NCI-H2029 treated with DMSO at 0.1 percent for 48 hours (cell line): Measurements from ENCODE around the gene TRIOBP.
A peak's percentile ranks its signal among the peaks of the same experiment; 100 is the strongest.

ENCODE experiments used
- DNase-seq: peaks from one replicate; lab custom pipeline; 2025; lab: John Stamatoyannopoulos, UW

The TRIOBP gene

DNA sequence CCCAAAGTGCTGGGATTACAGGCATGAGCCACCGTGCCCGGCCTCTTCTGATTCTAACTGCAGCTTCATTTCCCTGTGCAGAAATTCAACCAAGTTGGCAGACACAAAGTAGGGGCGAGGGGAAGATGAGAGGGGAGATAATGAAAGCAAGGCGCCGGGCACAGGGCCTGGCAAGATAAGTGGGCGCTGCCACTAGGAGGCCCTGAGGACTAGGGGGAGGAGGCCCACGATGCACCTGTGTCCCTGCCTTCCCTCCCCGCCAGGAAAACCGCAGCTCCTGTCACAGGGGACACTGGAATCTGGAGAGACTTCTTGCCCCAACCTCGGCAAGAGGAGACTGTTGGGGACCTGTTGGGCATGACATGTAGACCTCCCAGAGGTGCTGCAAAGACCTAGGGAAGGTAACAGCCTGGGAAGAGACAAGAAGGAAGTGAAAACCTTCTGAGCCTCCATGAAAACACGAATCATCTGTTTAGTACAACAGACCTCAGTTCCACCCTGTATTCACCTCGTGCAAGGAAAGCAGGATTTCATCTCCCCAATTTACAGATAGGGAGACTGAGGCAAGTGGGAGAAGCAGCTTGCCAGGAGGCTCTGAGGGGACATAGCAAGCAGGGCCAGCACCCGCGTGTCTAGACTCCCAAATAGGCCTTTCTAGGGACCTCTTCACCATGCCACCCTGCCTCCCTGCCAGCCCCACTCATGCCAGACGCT, 24.5 kb upstream of the TRIOBP start:
- DNase-seq = no peak

DNA sequence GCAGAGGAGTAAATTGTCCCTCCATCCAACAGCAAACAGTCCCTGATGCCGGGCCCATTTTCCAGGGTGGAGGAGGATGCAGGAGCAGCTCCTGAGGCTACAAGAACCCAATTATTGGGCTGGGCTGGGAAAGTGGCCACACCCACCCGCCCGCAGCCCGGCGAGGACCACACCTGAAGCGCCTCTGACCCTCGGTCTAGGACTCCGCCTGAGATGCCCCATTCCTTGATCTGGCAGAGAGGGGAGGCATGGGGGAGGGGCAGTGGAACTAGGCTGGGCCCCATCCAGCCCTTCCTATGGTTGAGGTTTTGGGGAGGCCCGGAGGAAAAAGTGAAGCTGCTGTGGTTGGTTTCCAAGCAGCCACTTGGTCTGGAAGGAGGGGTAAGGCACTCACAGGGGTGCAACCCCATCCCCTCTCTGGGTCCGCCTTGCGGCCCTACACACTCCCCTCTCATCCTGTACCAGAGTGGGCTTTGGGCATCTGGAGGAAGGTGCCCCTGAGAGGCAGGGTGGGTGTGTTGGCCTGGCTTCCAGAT, 23.9 kb upstream of the TRIOBP start:
- no peak for DNase-seq

GRCh38 chr22:37674248-37674647, 22.6 kb upstream of the TRIOBP start:
- DNase-seq = no peak

- peak; percentile 40 for DNase-seq
These were observed 21.6 kb upstream of the TRIOBP start, which contains the start of gene LGALS1 for GRCh38 chr22:37674951-37675929. LGALS1 (plus strand) TSS chr22:37675636; CDS start chr22:37675703, 67 bp downstream.

- DNase-seq = no peak
These were observed 20.7 kb upstream of the TRIOBP start for GRCh38 chr22:37675930-37676735.

- peak; percentile 21 for DNase-seq
These were observed 19.9 kb upstream of the TRIOBP start for GRCh38 chr22:37676736-37677492.

GRCh38 chr22:37677493-37677974, 19.3 kb upstream of the TRIOBP start:
- DNase-seq = no peak

DNA sequence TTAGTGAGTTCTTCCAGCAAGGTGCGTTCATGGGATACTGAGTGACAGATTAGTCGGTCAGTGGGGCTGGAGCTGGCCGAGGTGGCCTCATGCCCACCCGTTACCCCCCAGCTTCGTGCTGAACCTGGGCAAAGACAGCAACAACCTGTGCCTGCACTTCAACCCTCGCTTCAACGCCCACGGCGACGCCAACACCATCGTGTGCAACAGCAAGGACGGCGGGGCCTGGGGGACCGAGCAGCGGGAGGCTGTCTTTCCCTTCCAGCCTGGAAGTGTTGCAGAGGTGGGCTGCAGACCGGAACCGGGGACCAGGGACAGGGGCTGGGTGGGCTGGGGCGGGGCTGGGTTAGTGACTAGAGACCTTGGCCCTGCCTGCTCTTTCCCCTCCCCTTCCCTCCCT, 18.5 kb upstream of the TRIOBP start:
- DNase-seq = no peak

DNA sequence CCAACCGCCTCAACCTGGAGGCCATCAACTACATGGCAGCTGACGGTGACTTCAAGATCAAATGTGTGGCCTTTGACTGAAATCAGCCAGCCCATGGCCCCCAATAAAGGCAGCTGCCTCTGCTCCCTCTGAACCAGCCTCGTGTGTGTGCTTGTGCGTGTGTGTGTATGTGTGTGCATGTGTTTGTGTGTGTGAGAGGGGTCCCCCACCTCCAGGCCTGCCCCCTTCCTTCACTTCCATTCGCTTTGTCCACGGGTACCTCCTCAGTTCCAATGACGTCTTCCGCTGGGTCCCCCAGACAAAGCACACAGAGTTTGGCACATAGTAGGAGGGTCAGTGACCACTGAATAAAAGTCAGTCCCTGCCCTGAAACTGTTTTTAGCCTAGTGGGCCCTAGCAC, 17.2 kb upstream of the TRIOBP start:
- DNase-seq = no peak

- DNase-seq = no peak
These were observed 16.5 kb upstream of the TRIOBP start for GRCh38 chr22:37680191-37680851.

GRCh38 chr22:37681001-37681424, 15.8 kb upstream of the TRIOBP start:
- DNase-seq = no peak

DNA sequence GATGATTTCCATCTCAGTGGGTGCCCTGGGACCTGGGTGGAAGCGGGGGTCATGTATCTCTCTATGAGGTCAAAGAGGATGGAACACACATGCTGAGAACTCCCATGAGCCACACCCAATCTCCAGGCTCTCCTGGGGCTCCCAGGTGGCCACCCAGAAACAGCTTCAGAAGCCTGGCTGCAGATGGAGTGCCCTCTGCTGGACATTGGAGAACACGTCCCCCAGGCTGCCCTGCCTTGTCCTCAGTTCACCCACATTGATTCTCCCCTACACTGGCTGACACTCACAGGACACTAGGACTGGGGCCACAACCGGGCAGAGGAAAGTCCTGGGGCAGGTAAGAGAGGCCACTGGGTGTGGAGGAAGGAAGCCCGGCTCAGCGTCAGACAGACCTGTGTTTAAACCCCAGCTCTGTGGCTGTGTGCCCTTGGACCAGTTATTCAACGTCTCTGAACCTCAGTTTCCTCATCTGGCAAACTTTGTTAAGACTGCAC, 15.2 kb upstream of the TRIOBP start:
- DNase-seq = peak; percentile 35

- DNase-seq = no peak
These were observed 11.8 kb upstream of the TRIOBP start for GRCh38 chr22:37684803-37685615.

DNA sequence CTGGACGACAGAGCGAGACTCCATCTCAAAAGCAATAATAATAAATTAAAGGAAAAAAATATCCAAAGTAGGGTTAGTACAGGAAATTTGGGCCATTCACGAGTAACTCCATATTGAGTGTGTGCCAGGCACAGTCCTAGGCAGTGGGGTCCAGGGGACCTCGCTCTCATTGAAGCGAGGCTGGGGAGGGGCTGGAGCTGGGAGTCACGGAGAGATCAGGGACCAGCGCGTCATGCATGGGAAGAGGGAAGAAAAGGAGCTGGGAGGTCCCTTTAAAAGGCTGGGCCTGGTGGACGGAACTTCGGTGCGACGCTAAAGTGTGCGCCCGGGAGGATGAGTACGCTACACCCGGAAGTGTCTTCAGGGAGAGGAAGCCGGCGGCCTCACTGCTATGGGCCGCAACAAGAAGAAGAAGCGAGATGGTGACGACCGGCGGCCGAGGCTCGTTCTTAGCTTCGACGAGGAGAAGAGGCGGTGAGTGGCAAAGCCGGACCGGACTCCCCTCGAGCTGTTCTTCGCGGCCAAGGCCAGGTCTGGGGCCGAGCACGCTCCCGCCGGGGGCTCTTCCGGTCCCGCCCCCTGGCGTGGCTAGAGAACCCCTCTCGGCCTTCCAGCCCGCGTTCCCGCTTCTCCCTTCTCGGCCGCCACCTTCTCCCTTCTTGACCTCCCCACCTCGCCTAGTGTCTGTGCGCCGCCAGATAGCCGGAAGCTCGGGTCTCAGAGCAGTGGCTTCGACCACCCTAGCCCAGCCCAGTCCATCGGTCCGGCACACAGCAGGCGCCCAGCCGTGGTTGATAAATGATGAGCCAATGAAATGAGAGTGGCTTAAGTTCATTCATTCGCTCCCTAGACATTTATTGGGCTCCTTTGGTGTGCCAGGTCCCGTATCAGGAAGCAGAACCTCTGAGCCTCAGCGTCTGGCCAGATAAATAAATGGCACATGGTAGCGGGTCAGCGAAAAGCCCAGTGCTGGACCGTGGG, 10.6 kb upstream of the TRIOBP start, which contains the start of gene NOL12:
TSS of gene NOL12 (plus strand) at position 342 of the 981 bp plus-strand sequence. CDS start at position 392, 50 bp downstream.
- DNase-seq = peak; percentile 44

GRCh38 chr22:37690407-37690806, 6.4 kb upstream of the TRIOBP start:
- no peak for DNase-seq

GRCh38 chr22:37690901-37691504, 5.8 kb upstream of the TRIOBP start:
- no peak for DNase-seq

DNA sequence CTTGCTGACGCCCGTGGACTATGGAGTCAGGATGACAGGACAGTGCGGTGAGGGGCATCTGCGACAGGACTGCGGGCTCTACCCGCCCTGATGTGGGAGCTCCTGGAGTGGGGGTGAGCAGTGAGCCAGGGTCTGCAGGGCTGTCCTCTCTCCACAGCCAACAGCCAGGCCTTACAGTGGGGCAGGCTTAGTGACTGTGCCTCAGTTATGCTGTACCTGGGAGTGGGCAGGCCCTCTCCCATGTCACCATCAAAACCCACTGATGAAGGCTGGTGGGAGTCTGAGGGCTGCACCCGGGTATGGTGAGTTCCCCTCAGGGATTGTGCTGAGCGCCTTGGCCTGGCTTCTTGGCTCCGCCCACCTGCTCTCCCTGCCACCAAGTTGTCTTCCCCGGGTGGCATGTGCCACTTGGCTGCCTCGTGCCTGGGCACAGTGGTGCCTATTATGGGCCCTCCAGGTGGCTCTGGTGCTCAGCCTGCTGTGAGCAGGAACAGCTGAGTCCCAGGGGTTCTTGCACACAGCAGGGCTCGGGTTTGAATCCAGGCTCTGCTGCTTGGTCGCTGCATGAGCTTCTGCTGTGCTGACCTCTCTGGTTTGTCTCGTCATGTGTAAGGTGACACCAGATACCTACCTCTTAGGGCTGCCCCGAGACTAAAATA, 4.1 kb upstream of the TRIOBP start:
- DNase-seq = no peak
